T-cell (primary cell): ENCODE results near the gene SRI. TPM values are rescaled to one million over a fixed set of nuclear protein-coding genes. Genes with fewer than 3 reads are reported as not detected.
"Not testable (repeated sequence)": the region's sequence is repeated elsewhere in the genome, so short reads cannot be mapped to it uniquely, and the experiment has no call there.

Experiments
- ATAC-seq, 4 experiments: fragments of 200-7000 bp in 3 of 4; fragments of 150-1000 bp in 1 of 4; cut with Tn5 transposase; replicated peaks in 1 of 4; 1 replicate in 3 of 4; 2 replicates in 1 of 4; pipeline ENCODE4 v1.10.0; 2021; ENCODE audit warnings: moderate library complexity in 3 of 4, mild to moderate bottlenecking in 2 of 4, moderate number of reproducible peaks in 1 of 4
- CTCF ChIA-PET, 2 donors: fragments of 300-600 bp; sonication (Branson Sonifier 250); formaldehyde crosslinking; loops; one replicate each; lab custom pipeline; 2022; ENCODE audit warnings: antibody characterized with exemption in 2 of 2; lab: Charles Lee
- POLR2A ChIA-PET, 2 donors: fragments of 300-600 bp; sonication (Branson Sonifier 250); formaldehyde crosslinking; loops; one replicate each; lab custom pipeline; 2022; ENCODE audit warnings: antibody characterized with exemption in 2 of 2; lab: Charles Lee
- DNase-seq, 35 experiments: peaks; one replicate each; pipeline versions ENCODE4 v3.0.0 to v3.0.0-alpha.2; 2013 to 2023
- H3K27ac ChIP-seq: one replicate; pipeline ENCODE4 v1.5.1; 2013; ENCODE audit warnings: low read length
- H3K27me3 ChIP-seq, 2 experiments: replicated peaks in 1 of 2; 1 replicate in 1 of 2; 2 replicates in 1 of 2; pipeline versions ENCODE4 v1.6.1 to v1.7.0; 2013; ENCODE audit warnings: low read length in 1 of 2, mixed read lengths in 1 of 2; ENCODE audit not compliant: control insufficient read depth in 2 of 2, insufficient read depth in 2 of 2; ENCODE audit errors: extremely low read depth in 1 of 2
- H3K36me3 ChIP-seq, 2 donors: 1 replicate in 1 of 2; 2 replicates in 1 of 2; pipeline versions ENCODE4 v1.6.1 to v1.7.0; 2013; ENCODE audit warnings: low read length in 1 of 2; ENCODE audit not compliant: control insufficient read depth in 2 of 2, insufficient read depth in 1 of 2; ENCODE audit errors: extremely low read depth in 1 of 2
- H3K4me1 ChIP-seq, 2 experiments: 1 replicate in 1 of 2; 2 replicates in 1 of 2; pipeline versions ENCODE4 v1.6.1 to v1.7.0; 2013; ENCODE audit warnings: low read length in 2 of 2, mixed read lengths in 1 of 2; ENCODE audit not compliant: insufficient read depth in 2 of 2, control insufficient read depth in 1 of 2; ENCODE audit errors: extremely low read depth in 1 of 2
- H3K4me3 ChIP-seq, 2 donors: 1 replicate in 1 of 2; 2 replicates in 1 of 2; pipeline versions ENCODE4 v1.5.1 to v1.7.0; 2013; ENCODE audit warnings: mild to moderate bottlenecking in 2 of 2, low read length in 1 of 2, moderate library complexity in 1 of 2; ENCODE audit not compliant: control insufficient read depth in 1 of 2; ENCODE audit errors: extremely low read depth in 1 of 2
- H3K9me3 ChIP-seq: 2 replicates; pipeline ENCODE4 v1.7.0; 2013
- H3K27ac Mint-ChIP-seq, 2 donors: one replicate each; pipeline ENCODE4 v1.8.0; 2020 to 2021; ENCODE audit warnings: mild to moderate bottlenecking in 2 of 2, mixed read lengths in 2 of 2
- H3K27me3 Mint-ChIP-seq, 2 donors: one replicate each; pipeline ENCODE4 v1.8.0; 2021 to 2022; ENCODE audit warnings: mixed read lengths in 2 of 2
- H3K36me3 Mint-ChIP-seq: one replicate; pipeline ENCODE4 v1.8.0; 2021; ENCODE audit warnings: mixed read lengths
- H3K4me1 Mint-ChIP-seq, 3 donors: one replicate each; pipeline ENCODE4 v1.8.0; 2020 to 2022; ENCODE audit warnings: mixed read lengths in 3 of 3, mild to moderate bottlenecking in 1 of 3
- H3K4me3 Mint-ChIP-seq, 3 donors: one replicate each; pipeline ENCODE4 v1.8.0; 2020 to 2022; ENCODE audit warnings: mild to moderate bottlenecking in 3 of 3, mixed read lengths in 3 of 3, moderate library complexity in 3 of 3
- H3K9me3 Mint-ChIP-seq, 3 donors: one replicate each; pipeline ENCODE4 v1.8.0; 2020 to 2022; ENCODE audit warnings: mixed read lengths in 3 of 3
- WGBS: methylation state at CpG from one replicate; pipeline ENCODE4 v1.1.5; 2013; ENCODE audit warnings: missing lambda C conversion rate; ENCODE audit not compliant: insufficient coverage; 5-methylcytosine and 5-hydroxymethylcytosine counted together
- total RNA-seq, 35 experiments: library from RNA in 6 of 35; stranded (reverse) in 6 of 35; fragments of 120-200 nt in 1 of 35; gene quantifications; one replicate each; pipeline versions ENCODE4 v1.2.1 to v1.2.4 and lab custom pipeline; 2013 to 2026

SRI gene, protein sequence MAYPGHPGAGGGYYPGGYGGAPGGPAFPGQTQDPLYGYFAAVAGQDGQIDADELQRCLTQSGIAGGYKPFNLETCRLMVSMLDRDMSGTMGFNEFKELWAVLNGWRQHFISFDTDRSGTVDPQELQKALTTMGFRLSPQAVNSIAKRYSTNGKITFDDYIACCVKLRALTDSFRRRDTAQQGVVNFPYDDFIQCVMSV
- total RNA-seq (10 to 100 TPM; 58.0 to 67.9 (median 62.8) TPM), total RNA-seq (lab: John Stamatoyannopoulos, UW) (25.4 to 106 (median 43.1) reads per million in 29 experiments)
- 104 TPM for total RNA-seq (2013)

DNA sequence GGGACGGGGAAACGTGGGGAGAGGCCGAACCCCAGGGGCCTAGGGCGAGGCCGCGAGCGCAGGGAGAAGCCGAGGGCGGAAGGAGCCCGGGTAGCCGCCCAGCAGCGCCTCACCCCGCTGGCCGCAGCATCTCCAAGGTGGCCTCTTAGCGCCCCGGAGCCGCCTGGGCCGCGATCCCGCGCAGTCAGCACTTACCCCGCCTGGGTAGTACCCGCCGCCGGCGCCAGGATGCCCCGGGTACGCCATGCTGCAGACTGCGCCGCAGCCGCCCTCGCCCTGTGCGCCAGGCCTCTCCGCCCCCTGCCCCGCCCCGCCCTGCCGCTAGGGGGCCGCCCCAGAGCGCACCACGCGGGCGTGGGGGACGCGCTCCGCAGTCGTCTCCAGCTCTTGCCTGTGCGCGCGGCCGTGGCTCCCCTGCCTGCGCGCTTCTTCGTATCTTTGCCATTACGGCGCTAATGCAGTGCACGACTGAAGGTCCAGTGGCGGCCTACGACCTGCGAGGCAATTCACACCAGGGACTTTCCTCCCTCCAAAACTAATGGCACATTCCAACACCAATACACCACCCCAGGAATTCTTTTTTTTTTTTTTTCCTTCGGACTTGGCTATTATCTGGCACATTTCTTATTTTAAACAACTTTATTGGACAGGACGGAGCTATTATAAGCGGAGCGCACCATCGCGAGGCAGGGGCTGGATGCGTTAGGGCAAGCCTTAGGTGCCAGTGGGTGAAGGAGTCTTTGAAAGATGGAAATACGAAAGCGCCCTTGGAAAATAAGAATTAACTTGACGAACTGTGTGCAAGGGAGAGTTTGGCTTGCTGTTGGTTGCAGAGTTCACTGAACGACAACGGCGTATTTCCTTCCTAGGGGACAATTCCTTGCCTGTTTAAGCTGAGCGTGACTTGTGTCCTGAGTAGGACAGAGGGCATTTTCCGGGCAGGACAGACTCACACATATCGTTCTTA is at the start of gene SRI:
Gene SRI (minus strand): TSS at position 258 of the 967 bp plus-strand sequence. CDS start 12 bp downstream, at position 246.
- H3K4me1 Mint-ChIP-seq, result peaks cover 28 to 43% (median 42%) of the 10 kb centered on the region in 3 donors
- H3K27me3 Mint-ChIP-seq, result no peaks in the 10 kb centered on the region
- peak within 1 kb of the TSS; percentile 94 to 95 for H3K27ac Mint-ChIP-seq
- Histone ChIP-seq H3K9me3 (no peaks in the 10 kb centered on the region), H3K4me3 (peak within 1 kb of the TSS; percentile 77 to 94), H3K36me3 (peaks cover 0 to 18% of the 10 kb centered on the region in 2 donors), H3K27me3 (no peaks in the 10 kb centered on the region), H3K27ac (peak within 1 kb of the TSS; percentile 73), H3K4me1 (peaks cover 14 to 17% of the 10 kb centered on the region in 2 experiments)
- ATAC-seq (peak; percentile 95 to 100 (median 98)), DNase-seq (peak; percentile 85 to 95 (median 90))
- H3K36me3 Mint-ChIP-seq, result peaks cover 9% of the 10 kb centered on the region
- no peaks in the 10 kb centered on the region for H3K9me3 Mint-ChIP-seq
- ChIA-PET CTCF (interaction anchor here (0.6 to 1.3 kb wide), 10 partner anchors 11 to 1045 kb away, joined by 3 to 8 read pairs (median 3); partner anchors contain the start of gene ADAM22 (in 1 of the 2)), POLR2A (interaction anchor here (0.6 to 0.8 kb wide), 3 partner anchors 12 to 286 kb away, joined by 3 to 4 read pairs (median 4); partner anchors contain the start of gene ADAM22 (in 1 of the 2))
- peak within 1 kb of the TSS; percentile 89 to 98 (median 97) for H3K4me3 Mint-ChIP-seq
- under 1% methylated on average over 71 of the region's 75 CpGs for WGBS

DNA sequence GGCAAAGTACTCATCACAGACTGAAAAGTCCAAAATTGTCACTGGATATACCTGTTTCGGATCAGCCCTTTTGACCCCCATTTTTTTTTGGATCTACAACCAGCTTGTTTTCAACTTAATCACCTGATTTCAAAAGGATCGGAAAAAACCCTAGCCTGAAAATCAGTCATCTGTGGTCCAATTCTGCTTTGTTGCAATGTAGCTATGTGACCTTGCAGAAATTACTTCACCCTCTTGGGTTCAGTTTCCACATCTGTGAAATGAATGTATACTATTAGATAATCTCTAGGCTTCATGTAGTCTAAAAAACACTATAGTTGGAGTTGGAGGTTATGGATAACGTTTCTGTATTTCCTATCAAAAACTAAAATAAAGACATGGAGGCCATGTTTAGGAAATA is 49.7 kb upstream of the SRI start:
- no peaks in the 10 kb centered on the region for H3K36me3 ChIP-seq
- Mint-ChIP-seq H3K4me1 (no peaks in the 10 kb centered on the region), H3K27me3 (peaks cover 6 to 7% of the 10 kb centered on the region in 2 donors), H3K4me3 (no peak overlapping the region), H3K27ac (no peak overlapping the region), H3K9me3 (peaks cover 0 to 4% (median 0%) of the 10 kb centered on the region in 3 donors), H3K36me3 (no peaks in the 10 kb centered on the region)
- no peak for DNase-seq
- no peak overlapping the region for H3K4me3 ChIP-seq
- H3K27me3 ChIP-seq, result no peaks in the 10 kb centered on the region
- CTCF ChIA-PET, result no interaction called here
- no peaks in the 10 kb centered on the region for H3K9me3 ChIP-seq
- H3K27ac ChIP-seq, result no peak overlapping the region
- POLR2A ChIA-PET, result no interaction called here
- 80% methylated on average over 1 of the region's 3 CpGs for WGBS
- ATAC-seq, result no peak
- no peaks in the 10 kb centered on the region for H3K4me1 ChIP-seq

DNA sequence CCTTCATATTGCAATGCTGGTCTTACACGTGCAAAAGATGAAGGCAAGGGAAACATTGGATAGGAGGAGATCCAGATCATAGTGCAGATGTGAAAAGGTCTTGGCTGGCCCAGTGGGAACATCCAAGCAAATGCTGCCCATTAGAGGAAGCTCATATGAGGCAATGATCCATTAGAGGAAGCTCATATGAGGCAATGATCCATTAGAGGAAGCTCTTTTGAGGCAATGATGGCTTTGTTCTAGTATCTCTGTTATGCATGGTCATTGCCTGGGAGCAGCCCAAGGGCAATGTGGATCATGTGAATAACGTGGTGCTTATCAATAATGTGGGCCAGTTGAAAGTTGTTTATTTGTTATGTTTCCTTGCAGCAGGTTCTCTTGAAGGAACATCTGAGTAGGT is 49.0 kb upstream of the SRI start:
- Histone ChIP-seq H3K9me3 (no peaks in the 10 kb centered on the region), H3K4me1 (no peaks in the 10 kb centered on the region), H3K36me3 (no peaks in the 10 kb centered on the region), H3K27me3 (no peaks in the 10 kb centered on the region), H3K27ac (no peak overlapping the region), H3K4me3 (no peak overlapping the region)
- DNase-seq (no peak), ATAC-seq (no peak)
- Mint-ChIP-seq H3K9me3 (peaks cover 0 to 4% (median 0%) of the 10 kb centered on the region in 3 donors), H3K4me1 (no peaks in the 10 kb centered on the region), H3K27ac (no peak overlapping the region), H3K36me3 (no peaks in the 10 kb centered on the region), H3K27me3 (peaks cover 6 to 8% of the 10 kb centered on the region in 2 donors), H3K4me3 (no peak overlapping the region)
- ChIA-PET CTCF (no interaction called here), POLR2A (no interaction called here)
- 63% methylated on average over 2 of the region's 2 CpGs for WGBS

DNA sequence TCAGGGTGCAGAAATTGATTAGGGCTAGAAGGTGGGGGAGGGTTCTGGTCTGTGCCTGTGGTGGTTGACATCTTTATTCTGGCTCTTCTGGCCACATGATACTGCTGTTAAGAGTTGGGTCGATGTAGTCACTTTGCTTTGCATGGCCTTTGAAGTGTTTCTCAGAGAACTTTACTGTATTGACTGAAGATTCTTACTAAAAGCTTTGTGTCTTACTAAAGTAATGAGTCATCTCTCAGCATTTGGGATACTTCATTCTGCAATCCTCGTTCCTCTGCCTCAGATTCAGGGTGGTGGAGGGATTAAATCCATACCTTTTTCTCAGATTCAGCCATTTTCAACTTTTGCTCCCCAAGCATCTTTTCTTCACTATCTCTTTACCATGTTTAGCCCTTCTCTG is 48.2 kb upstream of the SRI start:
- WGBS, result 60% methylated on average over 1 of the region's 2 CpGs
- no peak for DNase-seq
- peaks cover 0 to 4% (median 0%) of the 10 kb centered on the region in 3 donors for H3K9me3 Mint-ChIP-seq
- Histone ChIP-seq H3K4me1 (no peaks in the 10 kb centered on the region), H3K36me3 (no peaks in the 10 kb centered on the region), H3K27me3 (no peaks in the 10 kb centered on the region), H3K4me3 (no peak overlapping the region), H3K9me3 (no peaks in the 10 kb centered on the region), H3K27ac (no peak overlapping the region)
- H3K27me3 Mint-ChIP-seq, result peaks cover 6 to 10% of the 10 kb centered on the region in 2 donors
- ATAC-seq, result no peak
- ChIA-PET POLR2A (no interaction called here), CTCF (no interaction called here)
- no peaks in the 10 kb centered on the region for H3K4me1 Mint-ChIP-seq
- no peak overlapping the region for H3K4me3 Mint-ChIP-seq
- H3K27ac Mint-ChIP-seq, result no peak overlapping the region
- H3K36me3 Mint-ChIP-seq, result no peaks in the 10 kb centered on the region

DNA sequence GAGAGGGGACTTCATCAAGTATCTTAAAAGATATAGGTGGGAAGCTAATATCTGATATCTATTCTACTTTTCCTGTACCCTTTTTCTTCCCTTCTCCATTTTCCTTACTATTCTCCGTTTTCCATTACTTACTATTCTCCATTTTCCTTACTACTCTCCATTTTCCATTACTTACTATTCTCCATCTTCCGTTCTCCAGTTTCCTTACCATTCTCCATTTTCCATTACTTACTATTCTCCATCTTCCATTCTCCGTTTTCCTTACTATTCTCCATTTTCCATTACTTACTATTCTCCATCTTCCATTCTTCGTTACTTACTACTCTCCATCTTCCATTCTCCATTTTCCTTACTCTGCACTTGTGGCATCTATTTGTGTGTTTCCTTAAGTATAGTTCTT is 47.6 kb upstream of the SRI start:
- CTCF ChIA-PET, result no interaction called here
- Histone ChIP-seq H3K4me3 (no peak overlapping the region), H3K36me3 (no peaks in the 10 kb centered on the region), H3K27ac (no peak overlapping the region), H3K27me3 (no peaks in the 10 kb centered on the region), H3K9me3 (no peaks in the 10 kb centered on the region), H3K4me1 (no peaks in the 10 kb centered on the region)
- no peak for DNase-seq
- ATAC-seq, result no peak
- WGBS, result 90% methylated on average over 2 of the region's 4 CpGs
- peaks cover 6 to 10% of the 10 kb centered on the region in 2 donors for H3K27me3 Mint-ChIP-seq
- H3K36me3 Mint-ChIP-seq, result no peaks in the 10 kb centered on the region
- H3K27ac Mint-ChIP-seq, result no peak overlapping the region
- no peak overlapping the region for H3K4me3 Mint-ChIP-seq
- peaks cover 0 to 4% (median 0%) of the 10 kb centered on the region in 3 donors for H3K9me3 Mint-ChIP-seq
- no peaks in the 10 kb centered on the region for H3K4me1 Mint-ChIP-seq
- POLR2A ChIA-PET, result no interaction called here

DNA sequence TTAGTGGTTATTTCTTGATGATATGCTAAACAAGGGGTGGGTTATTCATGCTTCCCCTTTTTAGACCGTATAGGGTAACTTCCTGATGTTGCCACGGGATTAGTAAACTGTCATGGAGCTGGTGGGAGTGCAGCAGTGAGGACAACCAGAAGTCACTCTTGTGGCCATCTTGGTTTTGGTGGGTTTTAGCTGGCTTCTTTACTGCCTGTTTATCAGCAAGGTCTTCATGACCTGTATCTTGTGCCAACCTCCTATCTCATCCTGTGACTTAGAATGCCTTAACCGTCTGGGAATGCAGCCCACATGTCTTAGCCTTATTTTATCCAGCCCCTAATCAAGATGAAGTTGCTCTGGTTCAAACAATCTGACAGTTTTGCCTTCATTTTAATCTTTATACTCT is 45.1 kb upstream of the SRI start:
- H3K27me3 ChIP-seq, H3K36me3 ChIP-seq, H3K4me3 Mint-ChIP-seq, H3K27ac Mint-ChIP-seq, ATAC-seq, H3K4me1 ChIP-seq, DNase-seq, H3K4me3 ChIP-seq, H3K9me3 ChIP-seq, H3K4me1 Mint-ChIP-seq, H3K36me3 Mint-ChIP-seq, H3K27ac ChIP-seq, H3K9me3 Mint-ChIP-seq, CTCF ChIA-PET: not testable (repeated sequence)
- WGBS, result 89% methylated on average over 1 of the region's 3 CpGs
- POLR2A ChIA-PET, result interaction anchor here in 1 of 2 donors (0.6 kb wide), 1 partner anchor 303 kb away, joined by 3 read pairs; no protein-coding TSS in a partner anchor
- H3K27me3 Mint-ChIP-seq, result peaks cover 6 to 11% of the 10 kb centered on the region in 2 donors
